Gastroesophageal sphincter (tissue), 3 donors: ENCODE results near the gene PTPN4.

Source experiments
- CTCF ChIP-seq, 4 experiments: fragments of 200-600 bp in 2 of 4; fragments of 450-650 bp in 2 of 4; sonication (generic) in 1 of 4; IDR thresholded peaks; one replicate each; pipeline ENCODE4 v1.5.1; 2017 to 2019; ENCODE audit warnings: antibody characterized with exemption in 4 of 4, mild to moderate bottlenecking in 2 of 4, moderate library complexity in 2 of 4
- EP300 ChIP-seq: sonication (generic); formaldehyde crosslinking; IDR thresholded peaks from one replicate; pipeline ENCODE4 v1.6.1; 2017; ENCODE audit warnings: antibody characterized with exemption, mild to moderate bottlenecking
- POLR2AphosphoS5 ChIP-seq: sonication (generic); formaldehyde crosslinking; IDR thresholded peaks from one replicate; pipeline ENCODE4 v1.6.1; 2017; ENCODE audit warnings: antibody characterized with exemption

GRCh38 chr2:119765433-119766002, 5.8 kb downstream of the PTPN4 start:
- no peak for TF ChIP-seq CTCF (IDR thresholded peaks at IDR 0.05)
- TF ChIP-seq POLR2AphosphoS5: no peak
- TF ChIP-seq EP300: no peak
